SU-DHL-6 (cell line): Measurements from ENCODE around the gene OSGIN1.
"Not testable (repeated sequence)": the region's sequence is repeated elsewhere in the genome, so short reads cannot be mapped to it uniquely, and the experiment has no call there.

Experiments used
- H2AFZ ChIP-seq: fragments of 200-600 bp; sonication (generic); 2 replicates; pipeline ENCODE4 v1.6.1; 2014; ENCODE audit warnings: low read depth, mild to moderate bottlenecking, moderate library complexity, mixed read lengths, antibody characterized with exemption, low read length; ENCODE audit not compliant: severe bottlenecking
- H3F3A ChIP-seq: fragments of 200-600 bp; shearing (Covaris generic); 2 replicates; pipeline ENCODE4 v1.6.0; 2016; ENCODE audit warnings: antibody characterized with exemption, mild to moderate bottlenecking; ENCODE audit not compliant: insufficient read depth
- H3K27ac ChIP-seq: fragments of 200-600 bp; sonication (generic); 2 replicates; pipeline ENCODE4 v1.5.1; 2016; ENCODE audit warnings: low read depth, mild to moderate bottlenecking, low read length, moderate library complexity, mixed read lengths
- H3K27me3 ChIP-seq: fragments of 200-600 bp; sonication (generic), shearing (Covaris generic); 2 replicates; pipeline ENCODE4 v1.6.0; 2014; ENCODE audit warnings: mild to moderate bottlenecking, low read length
- H3K36me3 ChIP-seq: fragments of 200-600 bp; sonication (generic); 2 replicates; pipeline ENCODE4 v1.6.1; 2014; ENCODE audit warnings: mild to moderate bottlenecking, low read length, mixed read lengths
- H3K4me2 ChIP-seq: fragments of 300-600, 200-600 bp; shearing (Covaris generic), sonication (generic); 2 replicates; pipeline ENCODE4 v1.6.0; 2014; ENCODE audit warnings: low read length, low read depth, mild to moderate bottlenecking; ENCODE audit not compliant: poor library complexity, severe bottlenecking
- H3K4me3 ChIP-seq: fragments of 200-600 bp; sonication (generic); 2 replicates; pipeline ENCODE4 v1.5.1; 2014; ENCODE audit warnings: antibody characterized with exemption, low read length, mild to moderate bottlenecking, mixed read lengths; ENCODE audit not compliant: insufficient read depth, poor library complexity, severe bottlenecking
- H3K79me2 ChIP-seq: fragments of 200-600 bp; sonication (generic); 2 replicates; pipeline ENCODE4 v1.6.1; 2014; ENCODE audit warnings: mild to moderate bottlenecking, low read length, moderate library complexity; ENCODE audit not compliant: insufficient read depth
- H3K9ac ChIP-seq: fragments of 200-600 bp; sonication (generic); 2 replicates; pipeline ENCODE4 v1.7.0; 2014; ENCODE audit warnings: mild to moderate bottlenecking, low read length
- H3K9me2 ChIP-seq: fragments of 200-600 bp; sonication (generic); replicated peaks from 2 replicates; pipeline ENCODE4 v1.6.1; 2014; ENCODE audit warnings: low read length; ENCODE audit not compliant: insufficient read depth
- H3K9me3 ChIP-seq: fragments of 200-600 bp; sonication (generic); 2 replicates; pipeline ENCODE4 v1.6.1; 2014; ENCODE audit warnings: low read length, mixed read lengths; ENCODE audit not compliant: insufficient read depth
- H4K20me1 ChIP-seq: fragments of 200-600 bp; sonication (generic); 2 replicates; pipeline ENCODE4 v1.6.1; 2014; ENCODE audit warnings: low read depth, mild to moderate bottlenecking, antibody characterized with exemption, low read length, moderate library complexity, mixed read lengths
- EZH2phosphoT487 ChIP-seq: fragments of 200-600 bp; sonication (generic), shearing (Covaris generic); conservative IDR thresholded peaks from 2 replicates; pipeline ENCODE4 v1.6.1; 2018; ENCODE audit warnings: mild to moderate bottlenecking, antibody characterized with exemption, low read length, moderate library complexity, mixed read lengths
- TF ChIP-seq, protein P1 (sequence below): fragments of 200-600 bp; sonication (generic); IDR thresholded peaks from one replicate; pipeline ENCODE4 v1.5.1; 2017; ENCODE audit warnings: antibody characterized with exemption, mild to moderate bottlenecking, low read length, moderate library complexity; ENCODE audit not compliant: insufficient read depth, poor library complexity, severe bottlenecking

OSGIN1 gene

GRCh38 chr16:83940630-83941378, 12.2 kb upstream of the OSGIN1 start:
- H2AFZ ChIP-seq, result no peak overlapping the region
- no peaks in the 10 kb centered on the region for H3K36me3 ChIP-seq
- no peaks in the 10 kb centered on the region for H3K9me3 ChIP-seq
- TF ChIP-seq, protein P1, sequence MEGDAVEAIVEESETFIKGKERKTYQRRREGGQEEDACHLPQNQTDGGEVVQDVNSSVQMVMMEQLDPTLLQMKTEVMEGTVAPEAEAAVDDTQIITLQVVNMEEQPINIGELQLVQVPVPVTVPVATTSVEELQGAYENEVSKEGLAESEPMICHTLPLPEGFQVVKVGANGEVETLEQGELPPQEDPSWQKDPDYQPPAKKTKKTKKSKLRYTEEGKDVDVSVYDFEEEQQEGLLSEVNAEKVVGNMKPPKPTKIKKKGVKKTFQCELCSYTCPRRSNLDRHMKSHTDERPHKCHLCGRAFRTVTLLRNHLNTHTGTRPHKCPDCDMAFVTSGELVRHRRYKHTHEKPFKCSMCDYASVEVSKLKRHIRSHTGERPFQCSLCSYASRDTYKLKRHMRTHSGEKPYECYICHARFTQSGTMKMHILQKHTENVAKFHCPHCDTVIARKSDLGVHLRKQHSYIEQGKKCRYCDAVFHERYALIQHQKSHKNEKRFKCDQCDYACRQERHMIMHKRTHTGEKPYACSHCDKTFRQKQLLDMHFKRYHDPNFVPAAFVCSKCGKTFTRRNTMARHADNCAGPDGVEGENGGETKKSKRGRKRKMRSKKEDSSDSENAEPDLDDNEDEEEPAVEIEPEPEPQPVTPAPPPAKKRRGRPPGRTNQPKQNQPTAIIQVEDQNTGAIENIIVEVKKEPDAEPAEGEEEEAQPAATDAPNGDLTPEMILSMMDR, result no peak
- no peak for TF ChIP-seq EZH2phosphoT487
- no peak overlapping the region for H3K4me3 ChIP-seq
- H3K27ac ChIP-seq, result no peak overlapping the region
- H3K9me2 ChIP-seq, result no peaks in the 10 kb centered on the region
- no peaks in the 10 kb centered on the region for H4K20me1 ChIP-seq
- H3K79me2 ChIP-seq, result no peaks in the 10 kb centered on the region
- no peaks in the 10 kb centered on the region for H3K27me3 ChIP-seq
- H3F3A ChIP-seq, result no peaks in the 10 kb centered on the region
- H3K9ac ChIP-seq, result no peak overlapping the region
- H3K4me2 ChIP-seq, result no peak overlapping the region

- not testable (repeated sequence) for H3K4me3 ChIP-seq, H4K20me1 ChIP-seq, H3K27me3 ChIP-seq, H3F3A ChIP-seq, H3K27ac ChIP-seq, H3K4me2 ChIP-seq, H2AFZ ChIP-seq, H3K9ac ChIP-seq, H3K9me3 ChIP-seq, H3K9me2 ChIP-seq, H3K36me3 ChIP-seq, H3K79me2 ChIP-seq
Observed at GRCh38 chr16:83941546-83941945, 11.5 kb upstream of the OSGIN1 start.

- no peak overlapping the region for H3K4me3 ChIP-seq
- no peak overlapping the region for H3K27ac ChIP-seq
- H3K27me3 ChIP-seq, result no peaks in the 10 kb centered on the region
- H3K9me2 ChIP-seq, result no peaks in the 10 kb centered on the region
- TF ChIP-seq EZH2phosphoT487, result no peak
- TF ChIP-seq, protein P1, result no peak
- H3F3A ChIP-seq, result no peaks in the 10 kb centered on the region
- no peaks in the 10 kb centered on the region for H3K9me3 ChIP-seq
- H3K79me2 ChIP-seq, result no peaks in the 10 kb centered on the region
- H3K4me2 ChIP-seq, result no peak overlapping the region
- H3K9ac ChIP-seq, result no peak overlapping the region
- H2AFZ ChIP-seq, result no peak overlapping the region
- no peaks in the 10 kb centered on the region for H4K20me1 ChIP-seq
- no peaks in the 10 kb centered on the region for H3K36me3 ChIP-seq
Observed at GRCh38 chr16:83942074-83942473, 11.0 kb upstream of the OSGIN1 start.

DNA sequence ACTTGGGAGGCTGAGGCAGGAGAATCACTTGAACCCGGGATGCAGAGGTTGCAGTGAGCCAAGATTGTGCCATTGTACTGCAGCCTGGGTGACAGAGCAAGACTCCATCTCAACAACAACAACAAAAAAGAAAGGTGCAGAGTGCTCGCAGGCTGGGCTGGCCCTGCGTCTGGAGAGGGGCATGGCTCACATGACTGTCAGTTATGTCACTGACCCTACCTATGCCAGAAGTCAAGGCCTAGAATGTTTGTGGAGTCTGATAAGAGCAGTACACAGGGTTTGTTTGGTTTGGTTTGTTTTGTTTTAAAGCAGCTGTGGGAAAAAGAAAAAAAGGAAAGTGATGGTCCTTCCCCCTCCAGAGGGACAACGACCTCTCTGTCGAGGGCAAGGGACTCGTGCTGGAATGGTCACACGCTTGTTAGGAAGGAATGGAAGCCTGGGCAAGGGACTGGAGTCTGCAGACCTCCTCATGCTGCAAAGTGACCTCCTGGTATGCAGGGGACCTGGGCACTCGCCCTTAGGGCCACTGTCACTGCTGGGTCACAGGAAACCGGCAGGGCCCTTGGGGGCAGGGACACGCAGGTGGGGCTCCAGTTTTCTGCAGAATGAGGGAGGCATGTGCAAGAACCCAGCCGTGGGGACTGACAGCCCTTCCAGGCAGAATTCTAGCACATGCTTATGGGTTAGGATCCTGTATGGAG, 10.1 kb upstream of the OSGIN1 start:
- H3K79me2 ChIP-seq, result no peaks in the 10 kb centered on the region
- no peak overlapping the region for H2AFZ ChIP-seq
- H3K9me2 ChIP-seq, result no peaks in the 10 kb centered on the region
- H3K9me3 ChIP-seq, result no peaks in the 10 kb centered on the region
- H3K9ac ChIP-seq, result no peak overlapping the region
- H3K27ac ChIP-seq, result no peak overlapping the region
- no peaks in the 10 kb centered on the region for H3K36me3 ChIP-seq
- no peak overlapping the region for H3K4me2 ChIP-seq
- no peak for TF ChIP-seq EZH2phosphoT487
- TF ChIP-seq, protein P1, result no peak
- H4K20me1 ChIP-seq, result no peaks in the 10 kb centered on the region
- H3K4me3 ChIP-seq, result no peak overlapping the region
- H3K27me3 ChIP-seq, result no peaks in the 10 kb centered on the region
- no peaks in the 10 kb centered on the region for H3F3A ChIP-seq
